ENCODE measurements around the gene APAF1. TPM values are rescaled to one million over a fixed set of nuclear protein-coding genes. Genes with fewer than 3 reads are reported as not detected.

The APAF1 gene
- total and polyA plus RNA-seq, 2 donors (not counting 3 experiments of a cell fraction or from before 2014, with no cell fraction given) = 7.2 to 35.2 TPM

GRCh38 chr12:98758331-98758730 lies 113.2 kb downstream of the APAF1 start:
- no TSS peak for BruUV-seq (replicated peaks)
- no peak overlapping the region for H3K4me3 ChIP-seq (replicated peaks in 1 of 3; ENCODE audit: insufficient read depth in 1 of 3, low read depth in 1 of 3, low read length in 3 of 3)
- H3K9me1 ChIP-seq (replicated peaks; ENCODE audit: control insufficient read depth, extremely low read depth, insufficient read depth, low read length) = no peaks in the 10 kb centered on the region
- H3K9me3 ChIP-seq (replicated peaks; ENCODE audit: control insufficient read depth, insufficient read depth, low read length) = no peaks in the 10 kb centered on the region
- dilution Hi-C loops (cut with MboI; ENCODE audit: extremely low pct_ligation_motif_present, low sequenced_read_pairs) = no loop called here
- intact Hi-C loops (cut with micrococcal nuclease) = no loop called here
- CTCF ChIA-PET = no interaction called here
- DNase-seq (ENCODE audit: low read depth, low spot score) (no peak), FAIRE-seq (no peak)
- H2AFZ ChIP-seq (ENCODE audit: low read depth, low read length) = no peak overlapping the region
- no peak overlapping the region for H3K27ac ChIP-seq (ENCODE audit: insufficient read depth, low read depth, low read length)
- peaks cover 0 to 8% of the 10 kb centered on the region in 2 experiments for H3K27me3 ChIP-seq (ENCODE audit: control insufficient read depth in 2 of 2, insufficient read depth in 2 of 2, low read length in 2 of 2)
- H3K36me3 ChIP-seq (ENCODE audit: control insufficient read depth in 2 of 2, extremely low read depth in 1 of 2, insufficient read depth in 2 of 2, low read length in 2 of 2) = no peaks in the 10 kb centered on the region
- no peak overlapping the region for H3K4me2 ChIP-seq (ENCODE audit: insufficient read depth, low read length)
- no peaks in the 10 kb centered on the region for H3K4me1 ChIP-seq (ENCODE audit: control insufficient read depth, extremely low read depth, insufficient read depth, low read length)
- H3K79me2 ChIP-seq (ENCODE audit: control insufficient read depth, insufficient read depth, low read length) = no peaks in the 10 kb centered on the region
- TF ChIP-seq FOS (IDR thresholded peaks at IDR 0.05; ENCODE audit: borderline replicate concordance, insufficient read depth, low read length) (no peak), GATA2 (IDR thresholded peaks at IDR 0.05; ENCODE audit: insufficient read depth, insufficient read length, low read depth, low read length) (no peak), EZH2 (IDR thresholded peaks at IDR 0.05; ENCODE audit: borderline replicate concordance, low read depth, low read length, severe bottlenecking) (no peak), CTCF (IDR thresholded peaks at IDR 0.05; ENCODE audit: extremely low read depth in 1 of 2, insufficient read depth in 1 of 2, low read depth in 1 of 2, low read length in 2 of 2) (no peak), POLR2AphosphoS5 (IDR thresholded peaks at IDR 0.05; ENCODE audit: insufficient read depth, low read depth, low read length) (no peak), POLR2A (IDR thresholded peaks at IDR 0.05; ENCODE audit: low read depth, low read length) (no peak), JUN (IDR thresholded peaks at IDR 0.05; ENCODE audit: borderline replicate concordance, insufficient read depth, insufficient read length, low read depth) (no peak), MYC (IDR thresholded peaks at IDR 0.05; ENCODE audit: low read depth, low read length) (no peak)
- TF ChIP-seq, protein P1, sequence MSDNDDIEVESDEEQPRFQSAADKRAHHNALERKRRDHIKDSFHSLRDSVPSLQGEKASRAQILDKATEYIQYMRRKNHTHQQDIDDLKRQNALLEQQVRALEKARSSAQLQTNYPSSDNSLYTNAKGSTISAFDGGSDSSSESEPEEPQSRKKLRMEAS (IDR thresholded peaks at IDR 0.05; ENCODE audit: insufficient read depth, insufficient read length) = no peak
- POLR2A ChIA-PET = no interaction called here
- no peak overlapping the region for H3K9ac ChIP-seq (replicated peaks; ENCODE audit: extremely low read depth, insufficient read depth, low read length)
- no peaks in the 10 kb centered on the region for H4K20me1 ChIP-seq (replicated peaks; ENCODE audit: control insufficient read depth, extremely low read depth, insufficient read depth, low read length)
